Smooth muscle cell (in vitro differentiated cells): ENCODE results near the gene OR6C70. TPM values are rescaled to one million over a fixed set of nuclear protein-coding genes. Genes with fewer than 3 reads are reported as not detected.

Experiments used
- DNase-seq: peaks from one replicate; lab custom pipeline; 2025; ENCODE audit not compliant: unreplicated experiment; lab: John Stamatoyannopoulos, UW
- H2AFZ ChIP-seq: fragments of 200-600 bp; sonication (generic); 2 replicates; pipeline ENCODE4 v1.6.0; 2016; ENCODE audit warnings: antibody characterized with exemption, low read depth, mild to moderate bottlenecking
- H3F3A ChIP-seq: fragments of 200-600 bp; sonication (generic); 2 replicates; pipeline ENCODE4 v1.6.0; 2017; ENCODE audit warnings: antibody characterized with exemption, low read depth
- H3K27ac ChIP-seq: fragments of 200-600 bp; sonication (generic); 2 replicates; pipeline ENCODE4 v1.5.1; 2016; ENCODE audit warnings: low read depth, mild to moderate bottlenecking
- H3K27me3 ChIP-seq: fragments of 200-600 bp; sonication (generic); 2 replicates; pipeline ENCODE4 v1.6.1; 2016; ENCODE audit warnings: low read depth, mild to moderate bottlenecking
- H3K36me3 ChIP-seq: fragments of 200-600 bp; sonication (generic); 2 replicates; pipeline ENCODE4 v1.5.1; 2016; ENCODE audit warnings: low read depth
- H3K4me1 ChIP-seq: fragments of 200-600 bp; sonication (generic); 2 replicates; pipeline ENCODE4 v1.5.1; 2016; ENCODE audit warnings: low read depth
- H3K4me2 ChIP-seq: fragments of 200-600 bp; sonication (generic); 2 replicates; pipeline ENCODE4 v1.6.0; 2016; ENCODE audit warnings: mild to moderate bottlenecking
- H3K4me3 ChIP-seq: fragments of 200-600 bp; sonication (generic); 2 replicates; pipeline ENCODE4 v1.5.1; 2016; ENCODE audit warnings: mild to moderate bottlenecking
- H3K79me2 ChIP-seq: fragments of 200-600 bp; sonication (generic); 2 replicates; pipeline ENCODE4 v1.6.0; 2016; ENCODE audit warnings: low read depth, mild to moderate bottlenecking
- H3K9ac ChIP-seq: fragments of 200-600 bp; sonication (generic); 2 replicates; pipeline ENCODE4 v1.6.0; 2016; ENCODE audit warnings: low read depth
- H3K9me3 ChIP-seq: fragments of 200-600 bp; sonication (generic); replicated peaks from 2 replicates; pipeline ENCODE4 v1.5.1; 2016; ENCODE audit warnings: low read depth
- H4K20me1 ChIP-seq: fragments of 200-600 bp; sonication (generic); 2 replicates; pipeline ENCODE4 v1.6.0; 2016; ENCODE audit warnings: low read depth
- CTCF ChIP-seq: fragments of 200-600 bp; sonication (generic); IDR thresholded peaks from 2 replicates; pipeline ENCODE4 v1.5.1; 2017; ENCODE audit warnings: borderline replicate concordance, mild to moderate bottlenecking, antibody characterized with exemption; ENCODE audit not compliant: insufficient read depth, poor library complexity, severe bottlenecking
- WGBS: methylation state at CpG from one replicate; pipeline ENCODE4 v1.1.7; 2016; ENCODE audit warnings: low lambda C conversion rate; 5-methylcytosine and 5-hydroxymethylcytosine counted together
- polyA plus RNA-seq: library from polyadenylated mRNA; unstranded; fragments of >200 nt; fragmentation: Nextera tagmentation; extraction: Ambion mirVana; gene quantifications from 2 replicates; pipeline ENCODE4 v1.2.1, GENCODE V29; 2016
- total RNA-seq: library from RNA; depleted of rRNA; stranded (reverse); fragments of >200 nt; gene quantifications from 2 replicates; pipeline ENCODE4 v1.2.3, GENCODE V29; 2014

OR6C70 gene
- not detected in 2 replicates for total RNA-seq
- not detected in 2 replicates for polyA plus RNA-seq

- Histone ChIP-seq H3K27me3 (no peaks in the 10 kb centered on the region), H3K4me3 (no peak within 1 kb of the TSS), H3K9ac (no peak within 1 kb of the TSS), H3K9me3 (no peaks in the 10 kb centered on the region), H3K4me2 (no peak within 1 kb of the TSS), H3K4me1 (no peaks in the 10 kb centered on the region), H3K27ac (no peak within 1 kb of the TSS), H3K79me2 (no peaks in the 10 kb centered on the region), H3F3A (no peaks in the 10 kb centered on the region), H3K36me3 (no peaks in the 10 kb centered on the region), H4K20me1 (no peaks in the 10 kb centered on the region), H2AFZ (no peak within 1 kb of the TSS)
- WGBS = 41% methylated on average over 3 of the region's 3 CpGs
- TF ChIP-seq CTCF = no peak
- DNase-seq = no peak
These were observed at the start of gene OR6C70 for GRCh38 chr12:55470088-55470829. Gene OR6C70 (minus strand): TSS chr12:55470138. CDS start chr12:55470138, 0 bp downstream.

- no peaks in the 10 kb centered on the region for H3F3A ChIP-seq
These were observed 46.5 kb upstream of the OR6C70 start for GRCh38 chr12:55516391-55516790.

GRCh38 chr12:55515696-55516095, 45.8 kb upstream of the OR6C70 start:
- no peak overlapping the region for H3K4me3 ChIP-seq
- no peak overlapping the region for H3K9ac ChIP-seq
- no peaks in the 10 kb centered on the region for H3F3A ChIP-seq
- no peaks in the 10 kb centered on the region for H3K27me3 ChIP-seq
- no peaks in the 10 kb centered on the region for H3K79me2 ChIP-seq
- H3K9me3 ChIP-seq = no peaks in the 10 kb centered on the region
- no peaks in the 10 kb centered on the region for H4K20me1 ChIP-seq
- H3K27ac ChIP-seq = no peak overlapping the region
- no peak overlapping the region for H2AFZ ChIP-seq
- no peaks in the 10 kb centered on the region for H3K4me1 ChIP-seq
- H3K4me2 ChIP-seq = no peak overlapping the region
- WGBS = 81% methylated on average over 1 of the region's 1 CpG
- DNase-seq = no peak
- H3K36me3 ChIP-seq = no peaks in the 10 kb centered on the region
- no peak for TF ChIP-seq CTCF

More at GRCh38 chr12:55516391-55516790, 46.5 kb upstream of the OR6C70 start:
- Histone ChIP-seq H3K27me3 (no peaks in the 10 kb centered on the region), H3K4me2 (no peak overlapping the region), H3K79me2 (no peaks in the 10 kb centered on the region), H3K9me3 (no peaks in the 10 kb centered on the region), H3K27ac (no peak overlapping the region), H4K20me1 (no peaks in the 10 kb centered on the region), H3K4me3 (no peak overlapping the region), H3K4me1 (no peaks in the 10 kb centered on the region), H3K9ac (no peak overlapping the region), H2AFZ (no peak overlapping the region), H3K36me3 (no peaks in the 10 kb centered on the region)
- no peak for DNase-seq
- no peak for TF ChIP-seq CTCF

GRCh38 chr12:55501601-55502000, 31.7 kb upstream of the OR6C70 start:
- no peaks in the 10 kb centered on the region for H3F3A ChIP-seq
- H3K4me2 ChIP-seq = no peak overlapping the region
- no peak for TF ChIP-seq CTCF
- H3K27me3 ChIP-seq = no peaks in the 10 kb centered on the region
- H3K27ac ChIP-seq = no peak overlapping the region
- H3K4me3 ChIP-seq = no peak overlapping the region
- DNase-seq = no peak
- no peak overlapping the region for H3K9ac ChIP-seq
- no peaks in the 10 kb centered on the region for H3K36me3 ChIP-seq
- H4K20me1 ChIP-seq = no peaks in the 10 kb centered on the region
- no peaks in the 10 kb centered on the region for H3K4me1 ChIP-seq
- H3K9me3 ChIP-seq = no peaks in the 10 kb centered on the region
- no peak overlapping the region for H2AFZ ChIP-seq
- H3K79me2 ChIP-seq = no peaks in the 10 kb centered on the region
- WGBS = 55% methylated on average over 2 of the region's 2 CpGs
